Measurements from ENCODE around the gene CUL1.

Gene CUL1

GRCh38 chr7:148774471-148774870, 75.8 kb downstream of the CUL1 start:
- TF ChIP-seq FOXM1 (IDR thresholded peaks at IDR 0.05; ENCODE audit: borderline replicate concordance, low read depth) (no peak), EP300 (IDR thresholded peaks at IDR 0.05; ENCODE audit: borderline replicate concordance) (no peak), REST (IDR thresholded peaks at IDR 0.05; ENCODE audit: low read depth) (no peak), TCF12 (IDR thresholded peaks at IDR 0.05; ENCODE audit: low read depth) (no peak), ZBTB7A (IDR thresholded peaks at IDR 0.05; ENCODE audit: low read depth) (no peak), CREB1 (IDR thresholded peaks at IDR 0.05; ENCODE audit: low read depth) (no peak), EGR1 (IDR thresholded peaks at IDR 0.05) (no peak), NFIC (IDR thresholded peaks at IDR 0.05) (no peak), CEBPB (IDR thresholded peaks at IDR 0.05) (no peak), TEAD4 (IDR thresholded peaks at IDR 0.05) (no peak), TAF1 (IDR thresholded peaks at IDR 0.05; ENCODE audit: low read depth) (no peak), YY1 (IDR thresholded peaks at IDR 0.05; ENCODE audit: low read depth) (no peak)
- TF ChIP-seq, protein P1, sequence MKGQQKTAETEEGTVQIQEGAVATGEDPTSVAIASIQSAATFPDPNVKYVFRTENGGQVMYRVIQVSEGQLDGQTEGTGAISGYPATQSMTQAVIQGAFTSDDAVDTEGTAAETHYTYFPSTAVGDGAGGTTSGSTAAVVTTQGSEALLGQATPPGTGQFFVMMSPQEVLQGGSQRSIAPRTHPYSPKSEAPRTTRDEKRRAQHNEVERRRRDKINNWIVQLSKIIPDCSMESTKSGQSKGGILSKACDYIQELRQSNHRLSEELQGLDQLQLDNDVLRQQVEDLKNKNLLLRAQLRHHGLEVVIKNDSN (IDR thresholded peaks at IDR 0.05), result no peak
- TF ChIP-seq, protein P2, sequence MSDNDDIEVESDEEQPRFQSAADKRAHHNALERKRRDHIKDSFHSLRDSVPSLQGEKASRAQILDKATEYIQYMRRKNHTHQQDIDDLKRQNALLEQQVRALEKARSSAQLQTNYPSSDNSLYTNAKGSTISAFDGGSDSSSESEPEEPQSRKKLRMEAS (IDR thresholded peaks at IDR 0.05), result no peak

GRCh38 chr7:148782757-148783456, 84.2 kb downstream of the CUL1 start:
- no peak for TF ChIP-seq RAD21 (IDR thresholded peaks at IDR 0.05; ENCODE audit: low read depth)
- no peak for TF ChIP-seq TCF12 (IDR thresholded peaks at IDR 0.05; ENCODE audit: low read depth)
- TF ChIP-seq CREB1 (IDR thresholded peaks at IDR 0.05; ENCODE audit: low read depth), result no peak
- no peak for TF ChIP-seq EP300 (IDR thresholded peaks at IDR 0.05; ENCODE audit: borderline replicate concordance)
- TF ChIP-seq, protein P2 (IDR thresholded peaks at IDR 0.05), result no peak
- no peak for TF ChIP-seq NFIC (IDR thresholded peaks at IDR 0.05)
- TF ChIP-seq ZBTB7A (IDR thresholded peaks at IDR 0.05; ENCODE audit: low read depth), result no peak

GRCh38 chr7:148783801-148784527, 85.3 kb downstream of the CUL1 start:
- no peak for TF ChIP-seq TCF12 (IDR thresholded peaks at IDR 0.05; ENCODE audit: low read depth)
- no peak for TF ChIP-seq FOXM1 (IDR thresholded peaks at IDR 0.05; ENCODE audit: borderline replicate concordance, low read depth)
- TF ChIP-seq ZBTB7A (IDR thresholded peaks at IDR 0.05; ENCODE audit: low read depth), result no peak
- TF ChIP-seq RAD21 (IDR thresholded peaks at IDR 0.05; ENCODE audit: low read depth), result no peak
- TF ChIP-seq REST (IDR thresholded peaks at IDR 0.05; ENCODE audit: low read depth), result no peak
- TF ChIP-seq CEBPB (IDR thresholded peaks at IDR 0.05), result no peak
- TF ChIP-seq TAF1 (IDR thresholded peaks at IDR 0.05; ENCODE audit: low read depth), result no peak
- no peak for TF ChIP-seq CREB1 (IDR thresholded peaks at IDR 0.05; ENCODE audit: low read depth)
- no peak for TF ChIP-seq YY1 (IDR thresholded peaks at IDR 0.05; ENCODE audit: low read depth)
- TF ChIP-seq TEAD4 (IDR thresholded peaks at IDR 0.05), result no peak
- TF ChIP-seq, protein P2 (IDR thresholded peaks at IDR 0.05), result no peak
- TF ChIP-seq EGR1 (IDR thresholded peaks at IDR 0.05), result no peak
- TF ChIP-seq EP300 (IDR thresholded peaks at IDR 0.05; ENCODE audit: borderline replicate concordance), result no peak
- TF ChIP-seq, protein P1 (IDR thresholded peaks at IDR 0.05), result no peak
- TF ChIP-seq NFIC (IDR thresholded peaks at IDR 0.05), result no peak

DNA sequence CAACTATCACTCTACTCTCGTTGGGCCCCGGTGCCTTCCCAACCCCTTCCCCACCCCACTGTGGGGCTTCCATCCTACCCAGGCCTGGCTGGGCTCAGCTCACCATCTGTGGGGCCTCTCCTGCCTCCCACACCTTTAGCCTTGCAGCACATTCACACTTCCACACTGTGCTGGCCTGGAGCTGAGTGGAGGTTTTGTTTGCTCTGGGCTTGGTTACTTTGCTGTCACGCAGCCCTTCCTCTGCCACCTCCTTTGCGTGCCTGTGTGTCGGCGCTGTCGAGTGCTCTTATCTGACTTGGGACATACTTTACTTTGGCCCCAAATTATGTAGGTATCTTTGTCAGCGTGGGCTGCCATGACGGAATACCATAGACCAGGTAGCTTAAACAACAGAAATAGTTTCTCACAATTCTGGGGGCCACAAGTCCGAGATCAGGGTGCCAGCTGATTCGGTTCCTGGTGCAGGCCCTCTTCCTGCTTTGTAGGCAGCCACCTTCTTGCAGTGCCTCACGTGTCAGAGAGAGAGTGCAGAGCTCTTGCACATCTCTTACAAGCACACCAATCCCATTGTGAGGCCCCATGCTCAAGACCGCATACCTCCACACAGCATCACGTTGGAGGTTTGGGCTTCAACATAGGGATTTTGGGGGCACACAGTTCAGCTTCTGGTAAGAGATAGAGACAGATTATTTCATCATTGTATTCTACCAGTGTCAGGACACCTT, 89.0 kb downstream of the CUL1 start:
- TF ChIP-seq, protein P2 (IDR thresholded peaks at IDR 0.05), result no peak
- no peak for TF ChIP-seq EP300 (IDR thresholded peaks at IDR 0.05; ENCODE audit: borderline replicate concordance)
- TF ChIP-seq TEAD4 (IDR thresholded peaks at IDR 0.05), result no peak
- no peak for TF ChIP-seq TCF12 (IDR thresholded peaks at IDR 0.05; ENCODE audit: low read depth)
- TF ChIP-seq CREB1 (IDR thresholded peaks at IDR 0.05; ENCODE audit: low read depth), result no peak
- no peak for TF ChIP-seq RAD21 (IDR thresholded peaks at IDR 0.05; ENCODE audit: low read depth)
- TF ChIP-seq ZBTB7A (IDR thresholded peaks at IDR 0.05; ENCODE audit: low read depth), result no peak
- no peak for TF ChIP-seq TAF1 (IDR thresholded peaks at IDR 0.05; ENCODE audit: low read depth)
- TF ChIP-seq YY1 (IDR thresholded peaks at IDR 0.05; ENCODE audit: low read depth), result no peak
- TF ChIP-seq CEBPB (IDR thresholded peaks at IDR 0.05), result no peak
- TF ChIP-seq REST (IDR thresholded peaks at IDR 0.05; ENCODE audit: low read depth), result no peak
- no peak for TF ChIP-seq FOXM1 (IDR thresholded peaks at IDR 0.05; ENCODE audit: borderline replicate concordance, low read depth)
